ENCODE measurements around the gene ALK.

- no peak for TF ChIP-seq POLR2A (IDR thresholded peaks at IDR 0.05)
- no peak for TF ChIP-seq CTCF (IDR thresholded peaks at IDR 0.05)
Observed at GRCh38 chr2:29749843-29750242, 171.5 kb downstream of the ALK start.
